Pancreas (tissue), 10 donors: ENCODE measurements around the gene CHST11. TPM values are rescaled to one million over a fixed set of nuclear protein-coding genes. Genes with fewer than 3 reads are reported as not detected.
A peak's percentile ranks its signal among the peaks of the same experiment; 100 is the strongest.

Source experiments
- ATAC-seq, 4 donors: fragments of 200-7000 bp; cut with Tn5 transposase; one replicate each; pipeline versions ENCODE4 v1.8.0 to v1.9.1; 2020; ENCODE audit warnings: mild to moderate bottlenecking in 4 of 4, moderate library complexity in 4 of 4
- DNase-seq, 6 donors: peaks; one replicate each; pipeline ENCODE4 v3.0.0-alpha.2; 2020
- FAIRE-seq: peaks from 2 replicates; lab custom pipeline; 2012; peaks lifted over from hg19 to GRCh38; lab: Jason Lieb, UNC
- H3K27ac ChIP-seq, 4 donors: fragments of 200-600 bp; sonication (generic); 1 replicate in 3 of 4; 2 replicates in 1 of 4; pipeline versions ENCODE4 v1.5.0 to v1.8.0; 2020
- H3K27me3 ChIP-seq, 4 donors: fragments of 200-600 bp; one replicate each; pipeline ENCODE4 v1.8.0; 2021
- H3K36me3 ChIP-seq, 3 donors: fragments of 200-600 bp; sonication (generic) in 1 of 3; one replicate each; pipeline versions ENCODE4 v1.5.0 to v1.8.0; 2020 to 2021
- H3K4me1 ChIP-seq, 3 donors: fragments of 200-600 bp; one replicate each; pipeline ENCODE4 v1.8.0; 2021
- H3K4me3 ChIP-seq, 4 donors: fragments of 200-600 bp; sonication (generic) in 2 of 4; one replicate each; pipeline versions ENCODE4 v1.5.0 to v1.8.0; 2020 to 2021
- H3K9me3 ChIP-seq, 4 donors: fragments of 200-600 bp; one replicate each; pipeline ENCODE4 v1.8.0; 2021
- whole genome bisulfite sequencing, 2 donors: extraction: QIAGEN DNeasy Blood & Tissue Kit; methylation state at CpG; one replicate each; pipeline ENCODE4 v1.1.7; 2013; 5-methylcytosine and 5-hydroxymethylcytosine counted together
- intact Hi-C, 3 donors: fragments of 100-400 bp; cut with DNase I; formaldehyde crosslinking; loops; one replicate each; pipeline versions ENCODE4 v1.11.1 to v1.14.2; 2022
- polyA plus RNA-seq, 2 donors: library from polyadenylated mRNA; stranded (reverse); fragments of 200-250 nt; gene quantifications; one replicate each; pipeline ENCODE4 v1.2.3, GENCODE V29; 2013
- total RNA-seq, 6 donors: library from RNA; stranded (reverse); fragmentation: NEBNext Ultra II Directional in 4 of 6; extraction: Animal tissue kit (Norgen Biotek cat#: 25700) in 4 of 6; gene quantifications; one replicate each; pipeline versions ENCODE4 v1.2.1 to v1.2.4, GENCODE V29; 2021 to 2023
- TF ChIP-seq, protein P1 (sequence below), 4 donors: fragments of 200-600 bp; sonication (generic) in 3 of 4; IDR thresholded peaks; one replicate each; pipeline versions ENCODE4 v1.5.0 to v1.8.0; 2021; ENCODE audit warnings: antibody characterized with exemption in 4 of 4
- donor health status: healthy with polysubstance abuse.
- donor health status: DM: no; HTN: no; CAD: no; lungs with moderate emphysema.
- donor health status: DM: no; HTN: no; CAD: no.
- donor health status: control.
- donor health status: control.
- donor health status: Bipolar disorder and iron deficiency.
- donor health status: DM: yes; HTN: yes; CAD: no.
- donor health status: DM: no; HTN: no; CAD: no.
- donor health status: DM: no; HTN: no; CAD: no.
- donor health status: DM: yes; HTN: yes; CAD: no.

CHST11 gene
- total and polyA plus RNA-seq, 8 donors: 1.1 to 14.8 (median 7.8) TPM

DNA sequence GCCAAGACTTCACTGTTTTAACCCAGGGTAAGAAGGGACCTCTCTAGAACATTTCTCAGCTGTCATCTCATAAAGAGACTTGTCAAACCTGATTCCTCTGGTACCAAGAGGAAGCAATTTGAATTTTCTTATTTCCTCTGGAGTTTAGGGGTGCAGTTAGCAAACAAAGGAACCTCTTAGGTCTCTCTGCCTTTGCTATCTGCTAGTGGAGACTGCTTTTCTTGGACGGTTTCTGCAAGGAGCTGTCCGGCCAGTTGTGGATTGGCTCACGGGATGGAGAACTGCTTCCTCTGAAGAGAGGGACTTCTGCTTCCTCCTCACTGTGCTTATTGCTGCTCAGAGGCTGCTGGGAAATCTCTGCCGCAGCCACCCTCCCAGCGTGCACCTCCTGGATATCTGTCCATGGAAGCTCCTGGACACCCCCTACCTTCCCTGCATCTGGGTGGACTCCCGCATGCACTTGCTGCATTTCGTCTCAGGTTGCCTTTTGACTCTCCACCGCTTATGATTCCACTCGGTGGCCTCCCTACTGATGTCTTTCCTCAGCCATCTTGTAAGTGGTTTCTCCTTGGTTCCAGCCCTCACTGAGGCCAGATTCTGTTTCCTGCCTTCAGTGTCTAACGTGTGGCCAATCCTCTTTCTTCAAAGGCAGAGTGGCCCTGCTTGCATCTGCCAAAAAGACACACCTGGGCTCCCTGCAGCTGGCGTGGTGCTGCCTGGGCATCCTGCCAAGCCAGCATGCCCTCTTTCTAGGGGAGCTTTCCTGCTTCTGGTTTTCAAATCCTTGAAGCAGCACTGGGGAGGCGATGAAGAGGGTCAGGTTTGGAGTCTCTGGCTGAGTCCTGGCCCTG lies 187.3 kb downstream of the CHST11 start:
- intact Hi-C loops: no loop called here
- ATAC-seq: peak in 3 of 4 donors; percentile 40 to 76 (median 72)
- DNase-seq: peak in 5 of 6 donors; percentile 20 to 70 (median 37)

DNA sequence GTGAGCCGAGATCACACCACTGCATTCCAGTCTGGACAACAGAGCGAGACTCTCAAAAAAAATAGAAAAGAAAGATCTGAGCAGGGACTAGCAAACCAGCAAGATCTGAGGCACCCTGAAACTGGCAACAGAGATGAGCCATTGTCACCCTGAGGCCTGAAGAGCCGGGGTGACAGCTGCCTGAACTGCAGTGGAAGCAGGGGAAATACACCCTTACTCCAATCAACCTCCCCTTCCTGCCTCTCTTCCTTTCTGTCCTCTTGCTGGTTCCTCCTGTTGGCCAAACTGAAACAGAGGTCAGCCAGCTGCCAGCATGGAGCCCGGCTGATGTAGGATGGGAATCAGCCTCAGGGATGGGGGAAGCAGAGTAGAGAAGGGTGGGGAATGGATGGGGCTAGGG lies 192.0 kb downstream of the CHST11 start:
- Histone ChIP-seq H3K27me3 (no peaks in the 10 kb centered on the region), H3K36me3 (no peaks in the 10 kb centered on the region), H3K27ac (no peak overlapping the region), H3K4me1 (peaks cover 0 to 4% (median 0%) of the 10 kb centered on the region in 3 donors), H3K9me3 (no peaks in the 10 kb centered on the region), H3K4me3 (no peak overlapping the region)
- TF ChIP-seq, protein P1, sequence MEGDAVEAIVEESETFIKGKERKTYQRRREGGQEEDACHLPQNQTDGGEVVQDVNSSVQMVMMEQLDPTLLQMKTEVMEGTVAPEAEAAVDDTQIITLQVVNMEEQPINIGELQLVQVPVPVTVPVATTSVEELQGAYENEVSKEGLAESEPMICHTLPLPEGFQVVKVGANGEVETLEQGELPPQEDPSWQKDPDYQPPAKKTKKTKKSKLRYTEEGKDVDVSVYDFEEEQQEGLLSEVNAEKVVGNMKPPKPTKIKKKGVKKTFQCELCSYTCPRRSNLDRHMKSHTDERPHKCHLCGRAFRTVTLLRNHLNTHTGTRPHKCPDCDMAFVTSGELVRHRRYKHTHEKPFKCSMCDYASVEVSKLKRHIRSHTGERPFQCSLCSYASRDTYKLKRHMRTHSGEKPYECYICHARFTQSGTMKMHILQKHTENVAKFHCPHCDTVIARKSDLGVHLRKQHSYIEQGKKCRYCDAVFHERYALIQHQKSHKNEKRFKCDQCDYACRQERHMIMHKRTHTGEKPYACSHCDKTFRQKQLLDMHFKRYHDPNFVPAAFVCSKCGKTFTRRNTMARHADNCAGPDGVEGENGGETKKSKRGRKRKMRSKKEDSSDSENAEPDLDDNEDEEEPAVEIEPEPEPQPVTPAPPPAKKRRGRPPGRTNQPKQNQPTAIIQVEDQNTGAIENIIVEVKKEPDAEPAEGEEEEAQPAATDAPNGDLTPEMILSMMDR (IDR thresholded peaks at IDR 0.05): no peak
- ATAC-seq (no peak), DNase-seq (no peak), FAIRE-seq (no peak)
- intact Hi-C loops: no loop called here
- 91 to 93% methylated on average over 4 of the region's 4 CpGs for WGBS, 2 donors

More for the DNA sequence above, 187.3 kb downstream of the CHST11 start:
- Histone ChIP-seq H3K9me3 (no peaks in the 10 kb centered on the region), H3K36me3 (no peaks in the 10 kb centered on the region), H3K4me3 (no peak overlapping the region), H3K4me1 (peaks cover 0 to 4% (median 0%) of the 10 kb centered on the region in 3 donors), H3K27me3 (no peaks in the 10 kb centered on the region), H3K27ac (peak overlapping the region in 2 of 4 donors; percentile 31 to 63)
- TF ChIP-seq, protein P1 (IDR thresholded peaks at IDR 0.05): no peak
- FAIRE-seq: no peak
- WGBS, 2 donors: 66 to 71% methylated on average over 12 of the region's 12 CpGs

DNA sequence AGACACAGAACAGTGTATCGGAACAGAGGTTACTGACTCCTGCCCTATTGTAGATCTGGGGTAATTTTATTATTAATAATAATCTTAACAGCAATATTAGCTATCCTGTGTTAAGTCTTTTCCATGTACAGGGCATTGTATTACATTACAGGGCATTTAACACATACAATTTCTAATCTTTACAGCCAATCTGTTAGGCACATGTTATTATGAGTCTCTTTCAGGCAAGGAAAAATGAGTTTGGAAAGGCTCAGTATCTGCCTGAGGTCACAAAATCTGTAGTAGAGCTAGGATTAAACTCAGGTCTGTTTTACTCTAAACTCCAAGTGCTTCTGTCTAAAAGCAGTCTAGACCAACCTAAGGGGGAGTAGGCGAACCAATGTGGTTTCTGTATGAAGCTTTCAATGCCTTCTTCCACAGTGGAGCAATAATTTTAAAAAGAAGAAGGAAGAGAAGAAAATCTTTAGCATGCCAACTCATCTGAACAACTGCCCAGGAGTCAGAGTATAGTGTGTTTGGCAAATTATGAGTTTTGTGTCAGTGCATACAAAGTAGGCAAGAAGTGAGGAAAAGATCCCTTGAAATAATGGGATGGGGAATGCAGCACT lies 192.6 kb downstream of the CHST11 start:
- no peaks in the 10 kb centered on the region for H3K9me3 ChIP-seq
- H3K36me3 ChIP-seq: no peaks in the 10 kb centered on the region
- H3K27me3 ChIP-seq: no peaks in the 10 kb centered on the region
- DNase-seq (no peak), ATAC-seq (peak in 1 of 4 donors; percentile 22), FAIRE-seq (no peak)
- intact Hi-C loops: no loop called here
- WGBS, 2 donors: 95 to 98% methylated on average over 2 of the region's 2 CpGs
- H3K4me1 ChIP-seq: no peaks in the 10 kb centered on the region
- H3K27ac ChIP-seq: no peak overlapping the region
- TF ChIP-seq, protein P1 (IDR thresholded peaks at IDR 0.05): no peak
- no peak overlapping the region for H3K4me3 ChIP-seq

DNA sequence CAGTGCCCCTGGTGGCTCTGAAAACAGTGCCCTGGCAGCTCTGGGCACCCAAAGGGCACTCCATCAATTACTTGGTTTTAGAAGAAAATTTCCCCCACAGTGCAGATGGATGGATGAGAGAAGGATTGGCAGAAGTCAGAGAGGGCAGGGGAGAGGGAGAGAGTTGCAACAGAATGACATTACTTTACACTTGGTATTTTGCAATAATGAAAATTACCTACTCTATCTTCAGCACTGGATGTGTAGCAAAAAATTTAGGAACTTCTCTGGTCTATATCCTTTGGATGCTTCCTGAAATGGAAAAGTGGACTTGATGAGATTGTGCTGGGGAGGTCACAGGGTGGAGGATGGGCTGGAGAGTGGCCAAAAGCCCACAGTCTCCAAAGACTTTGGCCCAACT lies 193.2 kb downstream of the CHST11 start:
- Histone ChIP-seq H3K27ac (no peak overlapping the region), H3K9me3 (no peaks in the 10 kb centered on the region), H3K27me3 (no peaks in the 10 kb centered on the region), H3K4me3 (no peak overlapping the region), H3K4me1 (no peaks in the 10 kb centered on the region), H3K36me3 (no peaks in the 10 kb centered on the region)
- ATAC-seq (peak in 1 of 4 donors; percentile 45), DNase-seq (no peak), FAIRE-seq (no peak)
- intact Hi-C loops: no loop called here
- TF ChIP-seq, protein P1 (IDR thresholded peaks at IDR 0.05): no peak
